T-helper 1 cell treated with Interleukin-12 subunit alpha and Interleukin-12 subunit beta and Interleukin-4 antibody, amounts not matched to agents 30 μg/mL and 1 μg/mL, for 36 hours (primary cell): ENCODE results near the gene JAK3.

Experiments
- H3K27ac Mint-ChIP-seq: one replicate; pipeline ENCODE4 v1.8.0; 2021; ENCODE audit warnings: mild to moderate bottlenecking, mixed read lengths
- H3K27me3 Mint-ChIP-seq: one replicate; pipeline ENCODE4 v1.8.0; 2021; ENCODE audit warnings: low read depth, mixed read lengths
- H3K36me3 Mint-ChIP-seq: one replicate; pipeline ENCODE4 v1.8.0; 2021; ENCODE audit warnings: low read depth, mixed read lengths
- H3K4me1 Mint-ChIP-seq: one replicate; pipeline ENCODE4 v1.8.0; 2021; ENCODE audit warnings: low read depth, mixed read lengths
- H3K4me3 Mint-ChIP-seq: one replicate; pipeline ENCODE4 v1.8.0; 2021; ENCODE audit warnings: mild to moderate bottlenecking, moderate library complexity, mixed read lengths
- H3K9me3 Mint-ChIP-seq: one replicate; pipeline ENCODE4 v1.8.0; 2021; ENCODE audit warnings: mixed read lengths

The JAK3 gene

GRCh38 chr19:17859533-17860330, 11.9 kb upstream of the JAK3 start, which contains the start of gene RPL18A:
RPL18A (plus strand) TSS chr19:17859910; CDS start chr19:17859957, 47 bp downstream.
- Mint-ChIP-seq H3K36me3 (peaks cover 40% of the 10 kb centered on the region), H3K27me3 (no peaks in the 10 kb centered on the region), H3K9me3 (no peaks in the 10 kb centered on the region), H3K27ac (peak within 1 kb of the TSS; percentile 96), H3K4me3 (peak within 1 kb of the TSS; percentile 99), H3K4me1 (peaks cover 23% of the 10 kb centered on the region)

- Mint-ChIP-seq H3K36me3 (peaks cover 16% of the 10 kb centered on the region), H3K27ac (no peak overlapping the region), H3K9me3 (peaks cover 4% of the 10 kb centered on the region), H3K27me3 (no peaks in the 10 kb centered on the region), H3K4me1 (peaks cover 23% of the 10 kb centered on the region), H3K4me3 (no peak overlapping the region)
Measured at GRCh38 chr19:17855280-17856152, 7.7 kb upstream of the JAK3 start.

GRCh38 chr19:17854061-17854460, 6.3 kb upstream of the JAK3 start:
- Mint-ChIP-seq H3K9me3 (peaks cover 4% of the 10 kb centered on the region), H3K27me3 (no peaks in the 10 kb centered on the region), H3K4me1 (peaks cover 32% of the 10 kb centered on the region), H3K27ac (no peak overlapping the region), H3K4me3 (no peak overlapping the region), H3K36me3 (peaks cover 7% of the 10 kb centered on the region)

- Mint-ChIP-seq H3K36me3 (peaks cover 33% of the 10 kb centered on the region), H3K9me3 (peaks cover 4% of the 10 kb centered on the region), H3K27ac (peak overlapping the region; percentile 91), H3K4me1 (peaks cover 53% of the 10 kb centered on the region), H3K4me3 (peak overlapping the region; percentile 93), H3K27me3 (no peaks in the 10 kb centered on the region)
Measured at GRCh38 chr19:17848595-17849292, 962 bp upstream of the JAK3 start.

GRCh38 chr19:17846146-17846545, 1.6 kb downstream of the JAK3 start:
- H3K4me1 Mint-ChIP-seq: peaks cover 52% of the 10 kb centered on the region
- H3K27me3 Mint-ChIP-seq: no peaks in the 10 kb centered on the region
- peak overlapping the region; percentile 91 for H3K27ac Mint-ChIP-seq
- peak overlapping the region; percentile 93 for H3K4me3 Mint-ChIP-seq
- H3K9me3 Mint-ChIP-seq: no peaks in the 10 kb centered on the region
- peaks cover 44% of the 10 kb centered on the region for H3K36me3 Mint-ChIP-seq

- Mint-ChIP-seq H3K36me3 (peaks cover 54% of the 10 kb centered on the region), H3K4me1 (peaks cover 37% of the 10 kb centered on the region), H3K9me3 (no peaks in the 10 kb centered on the region), H3K27me3 (no peaks in the 10 kb centered on the region), H3K27ac (peak overlapping the region; percentile 66), H3K4me3 (peak overlapping the region; percentile 93)
Measured at GRCh38 chr19:17843908-17844490, 3.8 kb downstream of the JAK3 start.

DNA sequence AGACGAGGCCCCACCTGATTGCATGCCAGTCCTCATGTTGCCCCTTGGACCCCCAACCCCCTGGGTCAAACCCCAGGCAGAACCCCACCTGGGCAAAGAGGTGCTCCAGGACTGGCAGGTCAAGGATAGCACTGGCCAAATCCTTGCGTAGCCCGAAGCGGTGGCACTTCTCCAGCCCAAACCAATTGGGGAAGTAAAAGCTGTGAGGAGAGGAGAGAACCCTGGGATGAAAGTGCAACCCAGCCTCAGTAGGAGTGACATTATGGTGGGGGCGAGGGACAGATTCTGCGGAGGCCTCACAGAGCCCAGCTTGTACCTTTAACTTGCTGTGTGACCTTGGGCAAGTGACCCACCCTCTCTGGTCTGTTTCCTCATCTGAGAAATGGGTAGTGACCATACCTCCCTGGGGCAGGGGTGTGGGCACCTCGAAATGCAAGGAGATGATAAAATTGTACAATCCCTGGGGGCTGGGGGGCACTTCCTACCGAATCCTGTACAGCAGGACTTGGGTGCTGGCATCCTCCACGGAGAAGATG, 4.4 kb downstream of the JAK3 start:
- Mint-ChIP-seq H3K27ac (peak overlapping the region; percentile 65), H3K4me1 (peaks cover 31% of the 10 kb centered on the region), H3K36me3 (peaks cover 58% of the 10 kb centered on the region), H3K4me3 (peak overlapping the region; percentile 25), H3K9me3 (no peaks in the 10 kb centered on the region), H3K27me3 (no peaks in the 10 kb centered on the region)

- Mint-ChIP-seq H3K27me3 (no peaks in the 10 kb centered on the region), H3K27ac (no peak overlapping the region), H3K4me3 (no peak overlapping the region), H3K9me3 (no peaks in the 10 kb centered on the region), H3K4me1 (peaks cover 29% of the 10 kb centered on the region), H3K36me3 (peaks cover 64% of the 10 kb centered on the region)
Measured at GRCh38 chr19:17842663-17843291, 5.0 kb downstream of the JAK3 start.

- Mint-ChIP-seq H3K36me3 (peaks cover 70% of the 10 kb centered on the region), H3K4me3 (no peak overlapping the region)
Measured at GRCh38 chr19:17841810-17842662, 5.7 kb downstream of the JAK3 start.

DNA sequence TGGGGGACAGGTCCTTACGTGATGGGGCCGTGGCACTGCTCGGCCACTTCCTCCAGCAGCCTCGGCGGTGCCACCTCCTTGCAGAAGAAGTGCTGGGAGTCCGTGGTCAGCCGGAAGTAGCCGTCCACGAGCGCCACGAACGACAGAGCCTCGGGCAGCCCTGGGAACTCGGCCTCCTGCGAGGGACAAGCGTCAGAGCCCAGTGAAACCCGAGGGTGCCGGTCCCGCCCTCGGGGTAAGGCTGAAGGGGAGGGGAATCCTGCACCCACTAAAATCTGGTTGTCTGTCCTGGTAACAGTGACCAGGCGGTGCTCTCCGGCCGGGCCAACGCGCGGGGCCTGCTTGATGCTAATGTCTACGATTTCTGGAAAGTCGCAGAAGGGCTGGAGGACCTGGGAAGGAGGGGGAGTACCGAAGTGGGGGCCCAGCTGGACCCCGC, 6.4 kb downstream of the JAK3 start:
- Mint-ChIP-seq H3K9me3 (no peaks in the 10 kb centered on the region), H3K27ac (no peak overlapping the region), H3K36me3 (peaks cover 72% of the 10 kb centered on the region), H3K4me1 (peaks cover 33% of the 10 kb centered on the region), H3K4me3 (no peak overlapping the region), H3K27me3 (no peaks in the 10 kb centered on the region)

More at GRCh38 chr19:17841810-17842662, 5.7 kb downstream of the JAK3 start:
- Mint-ChIP-seq H3K4me1 (peaks cover 30% of the 10 kb centered on the region), H3K9me3 (no peaks in the 10 kb centered on the region), H3K27ac (no peak overlapping the region), H3K27me3 (no peaks in the 10 kb centered on the region)

DNA sequence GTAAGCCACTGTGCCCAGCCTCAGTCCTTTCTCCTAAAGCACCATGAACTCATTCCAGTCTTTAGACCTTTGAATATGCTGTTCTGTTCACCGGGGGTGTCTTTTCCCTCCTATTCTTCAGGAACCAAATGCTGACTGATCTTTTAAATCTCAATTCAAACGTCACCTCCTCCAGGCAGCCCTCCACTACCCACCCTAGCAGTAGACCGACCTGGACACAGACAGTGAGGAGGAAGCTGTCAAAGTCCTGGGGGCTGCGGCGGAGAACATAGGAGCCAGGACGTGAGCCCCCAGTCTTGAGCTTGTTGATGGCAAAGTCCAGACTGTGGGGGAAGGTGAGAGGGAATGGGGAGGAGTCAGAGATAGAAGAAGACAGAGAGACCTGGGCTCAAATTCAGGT, 7.8 kb downstream of the JAK3 start:
- no peak overlapping the region for H3K4me3 Mint-ChIP-seq
- no peak overlapping the region for H3K27ac Mint-ChIP-seq
- peaks cover 72% of the 10 kb centered on the region for H3K36me3 Mint-ChIP-seq
- no peaks in the 10 kb centered on the region for H3K27me3 Mint-ChIP-seq
- no peaks in the 10 kb centered on the region for H3K9me3 Mint-ChIP-seq
- peaks cover 29% of the 10 kb centered on the region for H3K4me1 Mint-ChIP-seq

DNA sequence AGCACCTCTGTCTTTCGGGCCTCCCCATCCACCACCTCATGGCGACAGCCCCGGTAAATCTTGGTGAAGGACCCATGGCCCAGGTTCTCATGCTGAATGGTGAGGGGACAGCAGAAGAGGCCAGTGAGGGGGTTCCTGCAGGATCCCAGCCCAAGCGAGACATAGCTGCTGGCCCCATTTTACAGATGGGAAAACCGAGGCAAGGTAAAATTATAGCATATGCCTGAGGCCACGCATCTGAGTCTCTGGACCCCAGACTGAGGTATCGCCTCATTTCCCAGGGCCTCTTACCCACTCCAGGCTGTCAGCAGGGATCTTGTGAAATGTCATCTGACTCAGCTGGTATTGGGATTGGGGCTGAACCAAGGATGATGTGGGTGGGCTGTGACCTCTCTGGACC, 9.8 kb downstream of the JAK3 start:
- no peak overlapping the region for H3K27ac Mint-ChIP-seq

GRCh38 chr19:17836530-17836929, 11.3 kb downstream of the JAK3 start:
- peak overlapping the region; percentile 63 for H3K27ac Mint-ChIP-seq
- no peaks in the 10 kb centered on the region for H3K9me3 Mint-ChIP-seq
- H3K27me3 Mint-ChIP-seq: no peaks in the 10 kb centered on the region
- peaks cover 23% of the 10 kb centered on the region for H3K4me1 Mint-ChIP-seq
- no peak overlapping the region for H3K4me3 Mint-ChIP-seq
- H3K36me3 Mint-ChIP-seq: peaks cover 69% of the 10 kb centered on the region

More for the DNA sequence above, 9.8 kb downstream of the JAK3 start:
- Mint-ChIP-seq H3K4me3 (no peak overlapping the region), H3K27me3 (no peaks in the 10 kb centered on the region), H3K9me3 (no peaks in the 10 kb centered on the region), H3K4me1 (peaks cover 21% of the 10 kb centered on the region), H3K36me3 (peaks cover 64% of the 10 kb centered on the region)
